A673 (cell line): Measurements from ENCODE around the gene JAG1.

Experiments used
- EZH2 ChIP-seq: fragments of 200-600 bp; sonication (generic); IDR thresholded peaks from 2 replicates; pipeline ENCODE4 v1.6.1; 2017; ENCODE audit warnings: borderline replicate concordance, low read depth, mild to moderate bottlenecking, mixed read lengths, antibody characterized with exemption, low read length; ENCODE audit not compliant: poor library complexity, severe bottlenecking
- TF ChIP-seq, protein P1 (sequence below): fragments of 300-800, 200-600 bp; sonication (generic); conservative IDR thresholded peaks from 2 replicates; pipeline ENCODE4 v1.5.1; 2017; ENCODE audit warnings: low read depth, mild to moderate bottlenecking, antibody characterized with exemption, low read length, moderate library complexity, mixed read lengths

DNA sequence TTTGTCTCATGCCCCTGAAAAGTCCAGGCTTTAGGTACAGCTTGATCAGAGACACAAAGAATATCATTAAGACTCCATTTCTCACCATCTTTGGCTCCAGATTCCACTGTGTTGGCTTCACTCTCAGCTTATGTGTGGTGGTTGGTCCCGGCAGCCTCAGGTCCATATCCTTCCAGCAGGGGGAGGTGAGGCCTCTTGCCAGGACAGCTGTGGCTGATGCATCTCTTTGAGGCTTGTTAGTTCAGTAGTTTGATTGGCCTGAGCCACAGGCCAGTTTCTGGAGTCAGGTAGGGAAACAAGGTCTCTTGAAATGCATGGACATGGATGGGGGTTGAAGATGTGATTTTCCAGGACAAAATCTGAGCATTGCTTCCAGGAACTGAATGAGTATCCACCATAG is 62.4 kb downstream of the JAG1 start:
- TF ChIP-seq, protein P1, sequence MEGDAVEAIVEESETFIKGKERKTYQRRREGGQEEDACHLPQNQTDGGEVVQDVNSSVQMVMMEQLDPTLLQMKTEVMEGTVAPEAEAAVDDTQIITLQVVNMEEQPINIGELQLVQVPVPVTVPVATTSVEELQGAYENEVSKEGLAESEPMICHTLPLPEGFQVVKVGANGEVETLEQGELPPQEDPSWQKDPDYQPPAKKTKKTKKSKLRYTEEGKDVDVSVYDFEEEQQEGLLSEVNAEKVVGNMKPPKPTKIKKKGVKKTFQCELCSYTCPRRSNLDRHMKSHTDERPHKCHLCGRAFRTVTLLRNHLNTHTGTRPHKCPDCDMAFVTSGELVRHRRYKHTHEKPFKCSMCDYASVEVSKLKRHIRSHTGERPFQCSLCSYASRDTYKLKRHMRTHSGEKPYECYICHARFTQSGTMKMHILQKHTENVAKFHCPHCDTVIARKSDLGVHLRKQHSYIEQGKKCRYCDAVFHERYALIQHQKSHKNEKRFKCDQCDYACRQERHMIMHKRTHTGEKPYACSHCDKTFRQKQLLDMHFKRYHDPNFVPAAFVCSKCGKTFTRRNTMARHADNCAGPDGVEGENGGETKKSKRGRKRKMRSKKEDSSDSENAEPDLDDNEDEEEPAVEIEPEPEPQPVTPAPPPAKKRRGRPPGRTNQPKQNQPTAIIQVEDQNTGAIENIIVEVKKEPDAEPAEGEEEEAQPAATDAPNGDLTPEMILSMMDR = peak; percentile 60
- no peak for TF ChIP-seq EZH2
